ENCODE measurements around the gene JAKMIP1. TPM values are rescaled to one million over a fixed set of nuclear protein-coding genes. Genes with fewer than 3 reads are reported as not detected.

JAKMIP1 gene
- polyA plus RNA-seq, 1 donor from 2014 or later = 15.3 TPM

DNA sequence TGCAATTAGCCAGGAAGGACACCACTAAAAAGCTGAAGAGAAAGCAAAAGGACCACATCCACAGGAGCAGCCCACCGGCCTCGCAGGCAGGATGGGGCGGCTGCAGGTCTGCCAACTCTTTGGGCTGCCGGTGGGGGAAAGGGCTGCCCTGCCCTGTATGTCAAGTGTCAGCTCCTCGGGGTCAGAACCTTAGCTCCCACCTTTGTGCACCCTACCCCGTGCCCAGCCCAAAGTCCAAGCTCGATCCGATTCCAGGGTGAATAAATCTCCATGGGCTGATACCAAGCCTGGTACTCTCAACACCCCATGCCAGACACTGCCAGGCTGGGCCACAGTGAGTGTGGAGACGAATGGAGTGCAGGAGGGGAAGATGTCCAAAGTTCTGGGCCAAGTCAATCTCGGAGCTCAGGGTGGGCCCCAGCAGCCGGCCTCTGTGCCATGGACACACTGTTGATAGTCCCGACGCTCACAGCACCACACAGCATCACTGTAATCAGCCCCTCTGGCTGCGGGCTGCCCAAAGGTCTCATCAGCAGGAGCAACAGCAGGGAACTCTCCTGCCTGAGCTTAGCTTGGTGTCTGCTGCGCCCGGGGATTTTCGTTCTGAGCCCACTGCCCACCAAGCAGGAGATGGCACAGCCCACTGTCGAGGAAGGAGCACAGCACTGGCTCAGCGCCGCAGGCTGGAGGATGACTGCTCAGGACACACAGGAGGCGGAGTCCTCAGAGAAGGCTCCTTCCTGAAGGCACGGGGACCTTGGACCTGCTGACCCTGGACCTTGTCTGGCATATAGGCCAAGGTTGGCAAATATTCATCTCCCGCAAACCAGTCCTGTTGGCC lies 84.4 kb downstream of the JAKMIP1 start:
- no peaks in the 10 kb centered on the region for H3K79me2 ChIP-seq (replicated peaks; ENCODE audit: insufficient read depth, low read length)
- H3K27ac ChIP-seq (ENCODE audit: low read length) = no peak overlapping the region
- no peaks in the 10 kb centered on the region for H3K9me3 ChIP-seq (ENCODE audit: low read length)
- no peak overlapping the region for H2AFZ ChIP-seq (ENCODE audit: low read depth, low read length)
- no peaks in the 10 kb centered on the region for H3K36me3 ChIP-seq (ENCODE audit: insufficient read depth, low read length)
- no peaks in the 10 kb centered on the region for H3K27me3 ChIP-seq (ENCODE audit: insufficient read depth, low read depth, low read length)
- H3F3A ChIP-seq (ENCODE audit: insufficient read depth, low read length, poor library complexity, severe bottlenecking) = no peaks in the 10 kb centered on the region
- no peak overlapping the region for H3K9ac ChIP-seq (ENCODE audit: low read length)
- H3K4me3 ChIP-seq (ENCODE audit: low read length) = no peak overlapping the region
- H4K20me1 ChIP-seq (ENCODE audit: insufficient read depth) = no peaks in the 10 kb centered on the region
- TF ChIP-seq, protein P1, sequence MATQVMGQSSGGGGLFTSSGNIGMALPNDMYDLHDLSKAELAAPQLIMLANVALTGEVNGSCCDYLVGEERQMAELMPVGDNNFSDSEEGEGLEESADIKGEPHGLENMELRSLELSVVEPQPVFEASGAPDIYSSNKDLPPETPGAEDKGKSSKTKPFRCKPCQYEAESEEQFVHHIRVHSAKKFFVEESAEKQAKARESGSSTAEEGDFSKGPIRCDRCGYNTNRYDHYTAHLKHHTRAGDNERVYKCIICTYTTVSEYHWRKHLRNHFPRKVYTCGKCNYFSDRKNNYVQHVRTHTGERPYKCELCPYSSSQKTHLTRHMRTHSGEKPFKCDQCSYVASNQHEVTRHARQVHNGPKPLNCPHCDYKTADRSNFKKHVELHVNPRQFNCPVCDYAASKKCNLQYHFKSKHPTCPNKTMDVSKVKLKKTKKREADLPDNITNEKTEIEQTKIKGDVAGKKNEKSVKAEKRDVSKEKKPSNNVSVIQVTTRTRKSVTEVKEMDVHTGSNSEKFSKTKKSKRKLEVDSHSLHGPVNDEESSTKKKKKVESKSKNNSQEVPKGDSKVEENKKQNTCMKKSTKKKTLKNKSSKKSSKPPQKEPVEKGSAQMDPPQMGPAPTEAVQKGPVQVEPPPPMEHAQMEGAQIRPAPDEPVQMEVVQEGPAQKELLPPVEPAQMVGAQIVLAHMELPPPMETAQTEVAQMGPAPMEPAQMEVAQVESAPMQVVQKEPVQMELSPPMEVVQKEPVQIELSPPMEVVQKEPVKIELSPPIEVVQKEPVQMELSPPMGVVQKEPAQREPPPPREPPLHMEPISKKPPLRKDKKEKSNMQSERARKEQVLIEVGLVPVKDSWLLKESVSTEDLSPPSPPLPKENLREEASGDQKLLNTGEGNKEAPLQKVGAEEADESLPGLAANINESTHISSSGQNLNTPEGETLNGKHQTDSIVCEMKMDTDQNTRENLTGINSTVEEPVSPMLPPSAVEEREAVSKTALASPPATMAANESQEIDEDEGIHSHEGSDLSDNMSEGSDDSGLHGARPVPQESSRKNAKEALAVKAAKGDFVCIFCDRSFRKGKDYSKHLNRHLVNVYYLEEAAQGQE (IDR thresholded peaks at IDR 0.05; ENCODE audit: borderline replicate concordance) = no peak
- TF ChIP-seq MXI1 (conservative IDR thresholded peaks at IDR 0.05; ENCODE audit: poor library complexity, severe bottlenecking) (no peak), POLR2AphosphoS5 (IDR thresholded peaks at IDR 0.05) (no peak), EZH2 (IDR thresholded peaks at IDR 0.05; ENCODE audit: borderline replicate concordance, insufficient read depth, low read length, poor library complexity, severe bottlenecking) (no peak), EP300 (conservative IDR thresholded peaks at IDR 0.05; ENCODE audit: poor library complexity, severe bottlenecking) (no peak), RAD21 (conservative IDR thresholded peaks at IDR 0.05) (no peak), TAF1 (IDR thresholded peaks at IDR 0.05; ENCODE audit: low read depth) (no peak), SMC3 (conservative IDR thresholded peaks at IDR 0.05; ENCODE audit: poor library complexity) (no peak)
- TF ChIP-seq, protein P2, sequence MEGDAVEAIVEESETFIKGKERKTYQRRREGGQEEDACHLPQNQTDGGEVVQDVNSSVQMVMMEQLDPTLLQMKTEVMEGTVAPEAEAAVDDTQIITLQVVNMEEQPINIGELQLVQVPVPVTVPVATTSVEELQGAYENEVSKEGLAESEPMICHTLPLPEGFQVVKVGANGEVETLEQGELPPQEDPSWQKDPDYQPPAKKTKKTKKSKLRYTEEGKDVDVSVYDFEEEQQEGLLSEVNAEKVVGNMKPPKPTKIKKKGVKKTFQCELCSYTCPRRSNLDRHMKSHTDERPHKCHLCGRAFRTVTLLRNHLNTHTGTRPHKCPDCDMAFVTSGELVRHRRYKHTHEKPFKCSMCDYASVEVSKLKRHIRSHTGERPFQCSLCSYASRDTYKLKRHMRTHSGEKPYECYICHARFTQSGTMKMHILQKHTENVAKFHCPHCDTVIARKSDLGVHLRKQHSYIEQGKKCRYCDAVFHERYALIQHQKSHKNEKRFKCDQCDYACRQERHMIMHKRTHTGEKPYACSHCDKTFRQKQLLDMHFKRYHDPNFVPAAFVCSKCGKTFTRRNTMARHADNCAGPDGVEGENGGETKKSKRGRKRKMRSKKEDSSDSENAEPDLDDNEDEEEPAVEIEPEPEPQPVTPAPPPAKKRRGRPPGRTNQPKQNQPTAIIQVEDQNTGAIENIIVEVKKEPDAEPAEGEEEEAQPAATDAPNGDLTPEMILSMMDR (IDR thresholded peaks at IDR 0.05; ENCODE audit: poor library complexity, severe bottlenecking) = no peak
- H3K9me2 ChIP-seq (ENCODE audit: insufficient read depth, low read length) = no peaks in the 10 kb centered on the region
- H3K4me2 ChIP-seq (ENCODE audit: low read length) = no peak overlapping the region

DNA sequence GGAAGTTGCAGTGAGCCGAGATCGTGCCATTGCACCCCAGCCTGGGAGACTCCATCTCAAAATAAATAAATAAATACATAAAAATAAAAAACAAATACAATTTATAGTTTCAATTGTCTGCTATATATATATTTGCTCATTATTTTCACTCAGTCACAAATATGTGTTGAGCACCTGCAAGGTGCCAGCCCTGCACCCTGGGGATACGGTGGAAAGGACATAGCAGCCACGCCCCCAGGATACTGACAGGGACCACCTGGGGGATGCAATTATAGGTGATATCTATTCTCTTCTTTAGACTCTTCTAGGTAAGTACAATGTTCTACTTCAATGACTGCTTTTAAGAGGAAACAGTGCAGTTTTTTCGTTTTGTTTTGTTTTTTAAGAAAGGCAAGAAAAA lies 85.0 kb downstream of the JAKMIP1 start:
- Histone ChIP-seq H3K27me3 (ENCODE audit: insufficient read depth, low read depth, low read length) (no peaks in the 10 kb centered on the region), H3K9me2 (ENCODE audit: insufficient read depth, low read length) (no peaks in the 10 kb centered on the region), H3K9me3 (ENCODE audit: low read length) (no peaks in the 10 kb centered on the region), H3K79me2 (replicated peaks; ENCODE audit: insufficient read depth, low read length) (no peaks in the 10 kb centered on the region), H2AFZ (ENCODE audit: low read depth, low read length) (no peak overlapping the region), H4K20me1 (ENCODE audit: insufficient read depth) (no peaks in the 10 kb centered on the region), H3K27ac (ENCODE audit: low read length) (no peak overlapping the region), H3K4me2 (ENCODE audit: low read length) (no peak overlapping the region), H3K9ac (ENCODE audit: low read length) (no peak overlapping the region), H3F3A (ENCODE audit: insufficient read depth, low read length, poor library complexity, severe bottlenecking) (no peaks in the 10 kb centered on the region), H3K36me3 (ENCODE audit: insufficient read depth, low read length) (no peaks in the 10 kb centered on the region), H3K4me3 (ENCODE audit: low read length) (no peak overlapping the region)
- TF ChIP-seq POLR2AphosphoS5 (IDR thresholded peaks at IDR 0.05) = no peak
- TF ChIP-seq, protein P2 (IDR thresholded peaks at IDR 0.05; ENCODE audit: poor library complexity, severe bottlenecking) = no peak
- TF ChIP-seq, protein P1 (IDR thresholded peaks at IDR 0.05; ENCODE audit: borderline replicate concordance) = no peak
- TF ChIP-seq SMC3 (conservative IDR thresholded peaks at IDR 0.05; ENCODE audit: poor library complexity) = no peak
- no peak for TF ChIP-seq RAD21 (conservative IDR thresholded peaks at IDR 0.05)
- TF ChIP-seq EP300 (conservative IDR thresholded peaks at IDR 0.05; ENCODE audit: poor library complexity, severe bottlenecking) = no peak
- no peak for TF ChIP-seq MXI1 (conservative IDR thresholded peaks at IDR 0.05; ENCODE audit: poor library complexity, severe bottlenecking)

Data from neural cell (in vitro differentiated cells).